HUES64 (cell line): ENCODE results near the gene KLHDC7A.

ENCODE experiments used
- H3K27ac ChIP-seq: 2 replicates; pipeline ENCODE4 v1.7.0; 2013; ENCODE audit warnings: low read depth, low read length, inconsistent platforms
- H3K27me3 ChIP-seq: 2 replicates; pipeline ENCODE4 v1.6.1; 2013; ENCODE audit warnings: mild to moderate bottlenecking, low read length; ENCODE audit not compliant: insufficient read depth
- H3K36me3 ChIP-seq: 2 replicates; pipeline ENCODE4 v1.6.1; 2013; ENCODE audit warnings: mild to moderate bottlenecking, low read length; ENCODE audit not compliant: insufficient read depth
- H3K4me1 ChIP-seq: 2 replicates; pipeline ENCODE4 v1.6.1; 2013; ENCODE audit warnings: mild to moderate bottlenecking, low read length, moderate library complexity; ENCODE audit not compliant: insufficient read depth
- H3K4me3 ChIP-seq: 2 replicates; pipeline ENCODE4 v1.5.1; 2013; ENCODE audit warnings: mild to moderate bottlenecking, low read length, moderate library complexity
- H3K9ac ChIP-seq: 2 replicates; pipeline ENCODE4 v1.6.1; 2013; ENCODE audit warnings: mild to moderate bottlenecking, low read depth, low read length
- H3K9me3 ChIP-seq: 2 replicates; pipeline ENCODE4 v1.6.1; 2013; ENCODE audit warnings: low read depth, low read length; ENCODE audit not compliant: insufficient read depth
- WGBS: fragments of 150-250, 120-280 bp; methylation state at CpG from one replicate; pipeline ENCODE4 v1.1.7; 2013; ENCODE audit warnings: missing lambda C conversion rate; 5-methylcytosine and 5-hydroxymethylcytosine counted together

KLHDC7A gene

DNA sequence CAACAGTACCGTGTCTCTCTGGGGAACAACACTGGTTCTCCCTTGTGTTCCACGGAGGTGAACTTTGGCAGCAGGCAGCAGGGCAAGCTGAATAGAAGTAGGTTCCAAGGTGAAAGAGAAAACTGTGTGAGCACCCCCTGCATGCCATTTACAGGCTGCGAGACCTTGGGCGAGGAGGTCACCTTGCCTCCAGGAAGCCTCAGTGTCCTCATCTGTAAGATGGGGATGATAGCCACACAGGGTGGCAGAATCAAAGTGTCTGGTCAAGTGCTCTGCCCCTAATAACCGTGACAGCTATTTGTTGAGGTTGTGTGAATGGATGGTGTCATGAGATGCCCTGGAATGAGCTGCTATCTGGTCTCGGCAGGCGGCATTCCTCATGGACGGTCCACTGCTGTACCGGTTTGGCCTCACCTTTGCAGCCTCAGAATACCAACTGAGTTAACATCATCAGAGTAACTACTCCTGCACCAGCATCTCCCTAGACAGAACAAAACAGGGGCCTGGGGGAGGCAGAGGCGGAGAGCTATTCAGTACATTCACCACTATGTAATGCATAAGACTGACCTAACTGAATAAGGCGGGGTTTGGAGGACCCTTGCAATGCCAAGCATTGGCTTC lies 7.4 kb upstream of the KLHDC7A start:
- Histone ChIP-seq H3K9ac (no peak overlapping the region), H3K27me3 (no peaks in the 10 kb centered on the region), H3K4me1 (peaks cover 12% of the 10 kb centered on the region), H3K27ac (no peak overlapping the region), H3K9me3 (no peaks in the 10 kb centered on the region), H3K4me3 (no peak overlapping the region), H3K36me3 (no peaks in the 10 kb centered on the region)
- WGBS: 86% methylated on average over 11 of the region's 11 CpGs

DNA sequence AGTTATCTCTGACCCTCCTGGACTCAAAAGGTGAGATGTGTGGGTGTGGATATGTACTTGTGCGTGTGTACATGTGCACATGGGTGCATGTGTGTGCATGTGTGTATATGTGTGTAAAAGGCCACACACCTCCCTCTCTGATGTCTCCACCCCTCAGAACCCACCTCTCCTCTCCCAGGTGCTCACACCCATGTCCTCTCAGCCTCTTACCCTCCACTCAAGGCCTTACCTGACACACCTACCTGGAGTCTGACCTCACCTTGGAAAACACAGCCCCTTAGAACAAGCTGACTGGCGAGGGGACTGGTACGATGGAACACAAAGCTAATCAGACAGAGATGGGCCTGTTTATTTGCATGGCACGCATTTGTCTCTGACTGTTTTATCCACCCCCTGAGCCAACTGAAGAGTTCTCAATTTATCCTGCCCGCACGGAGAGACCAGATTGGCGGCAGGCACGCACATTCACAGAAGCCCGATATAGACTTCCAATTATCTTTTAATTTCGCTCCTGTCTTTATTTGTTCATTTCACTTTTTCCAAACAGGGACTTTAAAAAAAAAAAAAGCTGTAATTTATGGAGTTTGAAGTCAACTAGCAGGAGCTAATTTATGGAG lies 6.1 kb upstream of the KLHDC7A start:
- Histone ChIP-seq H3K9ac (no peak overlapping the region), H3K36me3 (no peaks in the 10 kb centered on the region), H3K4me1 (peaks cover 15% of the 10 kb centered on the region), H3K4me3 (no peak overlapping the region), H3K27me3 (no peaks in the 10 kb centered on the region), H3K9me3 (no peaks in the 10 kb centered on the region), H3K27ac (no peak overlapping the region)
- WGBS: 92% methylated on average over 10 of the region's 10 CpGs

DNA sequence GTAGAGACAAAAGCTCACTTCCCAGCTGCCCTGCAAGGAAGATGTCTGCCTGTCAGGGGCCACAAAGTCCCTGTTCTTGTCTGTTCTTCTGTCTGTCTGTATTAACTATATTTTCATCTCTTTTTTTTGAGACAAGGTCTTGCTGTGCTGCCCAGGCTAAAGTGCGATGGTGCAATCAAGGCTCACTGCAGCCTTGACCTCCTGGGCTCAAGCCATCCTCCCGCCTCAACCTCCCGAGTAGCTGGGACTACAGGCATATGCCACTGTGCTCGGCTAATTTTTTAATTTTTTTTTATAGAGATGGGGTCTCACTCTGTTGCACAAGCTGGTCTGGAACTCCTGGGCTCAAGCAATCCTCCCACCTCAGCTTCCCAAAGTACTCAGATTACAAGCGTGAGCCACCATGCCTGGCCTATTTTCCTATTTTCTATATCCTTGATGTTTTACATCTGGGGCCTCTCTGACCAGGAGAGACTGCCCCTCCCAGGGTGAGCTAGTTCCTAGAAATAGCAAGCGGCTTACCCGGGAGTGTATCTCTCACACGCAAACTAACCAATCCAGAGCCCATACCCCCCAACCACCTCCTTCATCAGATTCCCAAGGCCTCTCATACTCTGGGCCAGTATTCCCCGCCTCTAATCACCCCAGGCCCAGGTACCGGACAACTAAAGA lies 5.4 kb upstream of the KLHDC7A start:
- H3K27me3 ChIP-seq: no peaks in the 10 kb centered on the region
- peaks cover 23% of the 10 kb centered on the region for H3K4me1 ChIP-seq
- H3K27ac ChIP-seq: no peak overlapping the region
- WGBS: 78% methylated on average over 10 of the region's 10 CpGs
- H3K9ac ChIP-seq: no peak overlapping the region
- no peaks in the 10 kb centered on the region for H3K36me3 ChIP-seq
- no peak overlapping the region for H3K4me3 ChIP-seq
- no peaks in the 10 kb centered on the region for H3K9me3 ChIP-seq

DNA sequence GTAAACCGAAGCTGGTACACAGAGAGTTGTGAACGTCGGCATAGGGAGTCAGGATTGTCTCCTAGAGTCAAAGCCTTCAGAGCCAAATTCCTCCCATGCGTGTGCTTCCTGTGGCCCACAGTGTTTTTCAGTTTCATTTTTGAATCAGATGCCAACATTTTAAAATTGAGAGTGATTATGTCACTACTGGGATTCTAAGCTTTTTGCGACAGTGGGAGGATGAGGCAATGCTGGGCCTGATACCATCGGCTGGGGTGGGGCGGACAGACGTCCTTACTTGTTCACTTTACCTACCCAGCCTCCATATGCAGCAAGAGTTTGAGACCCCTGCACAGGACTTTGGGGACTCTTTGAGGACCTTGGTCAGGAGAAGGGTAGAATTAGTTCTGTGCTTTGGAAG lies 1.3 kb upstream of the KLHDC7A start:
- no peak overlapping the region; the same call in 1 of the 2 replicates for H3K27ac ChIP-seq
- 93% methylated on average over 8 of the region's 8 CpGs for WGBS

DNA sequence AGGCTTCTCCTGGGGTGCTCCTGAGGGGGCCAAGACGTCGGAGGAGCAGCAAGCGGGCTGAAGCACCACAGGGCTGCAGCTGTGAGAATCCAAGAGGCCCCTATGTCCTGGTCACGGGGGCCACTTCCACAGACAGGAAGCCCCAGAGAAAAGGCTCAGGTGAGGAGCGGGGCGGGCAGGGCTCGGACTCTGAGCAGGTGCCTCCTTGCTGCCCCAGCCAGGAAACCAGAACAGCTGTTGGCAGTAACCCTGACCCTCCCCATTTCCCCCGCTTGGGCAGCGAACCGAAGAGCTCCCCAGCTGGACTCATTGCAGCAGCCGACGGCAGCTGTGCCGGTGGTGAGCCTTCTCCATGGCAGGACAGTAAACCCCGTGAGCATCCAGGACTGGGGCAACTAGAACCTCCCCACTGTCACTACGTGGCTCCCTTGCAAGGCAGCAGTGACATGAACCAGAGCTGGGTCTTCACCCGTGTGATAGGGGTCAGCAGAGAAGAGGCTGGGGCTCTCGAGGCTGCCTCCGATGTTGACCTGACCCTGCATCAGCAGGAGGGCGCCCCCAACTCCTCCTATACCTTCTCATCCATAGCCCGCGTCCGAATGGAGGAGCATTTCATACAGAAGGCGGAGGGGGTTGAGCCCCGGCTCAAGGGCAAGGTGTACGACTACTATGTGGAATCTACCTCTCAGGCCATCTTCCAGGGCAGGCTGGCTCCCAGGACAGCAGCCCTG lies 625 bp downstream of the KLHDC7A start:
- WGBS: 69% methylated on average over 25 of the region's 25 CpGs
- H3K36me3 ChIP-seq: peaks cover 19% of the 10 kb centered on the region
- no peaks in the 10 kb centered on the region for H3K9me3 ChIP-seq
- H3K9ac ChIP-seq: peak overlapping the region; percentile 52
- peak overlapping the region; percentile 26; the same call in 1 of the 2 replicates for H3K4me3 ChIP-seq
- peak overlapping the region; percentile 87 for H3K27ac ChIP-seq
- no peaks in the 10 kb centered on the region for H3K27me3 ChIP-seq
- H3K4me1 ChIP-seq: peaks cover 28% of the 10 kb centered on the region

More for the DNA sequence above, 1.3 kb upstream of the KLHDC7A start:
- no peak overlapping the region for H3K4me3 ChIP-seq
- H3K27me3 ChIP-seq: no peaks in the 10 kb centered on the region
- H3K36me3 ChIP-seq: peaks cover 14% of the 10 kb centered on the region
- no peak overlapping the region for H3K9ac ChIP-seq
- H3K4me1 ChIP-seq: peaks cover 35% of the 10 kb centered on the region
- H3K9me3 ChIP-seq: no peaks in the 10 kb centered on the region

DNA sequence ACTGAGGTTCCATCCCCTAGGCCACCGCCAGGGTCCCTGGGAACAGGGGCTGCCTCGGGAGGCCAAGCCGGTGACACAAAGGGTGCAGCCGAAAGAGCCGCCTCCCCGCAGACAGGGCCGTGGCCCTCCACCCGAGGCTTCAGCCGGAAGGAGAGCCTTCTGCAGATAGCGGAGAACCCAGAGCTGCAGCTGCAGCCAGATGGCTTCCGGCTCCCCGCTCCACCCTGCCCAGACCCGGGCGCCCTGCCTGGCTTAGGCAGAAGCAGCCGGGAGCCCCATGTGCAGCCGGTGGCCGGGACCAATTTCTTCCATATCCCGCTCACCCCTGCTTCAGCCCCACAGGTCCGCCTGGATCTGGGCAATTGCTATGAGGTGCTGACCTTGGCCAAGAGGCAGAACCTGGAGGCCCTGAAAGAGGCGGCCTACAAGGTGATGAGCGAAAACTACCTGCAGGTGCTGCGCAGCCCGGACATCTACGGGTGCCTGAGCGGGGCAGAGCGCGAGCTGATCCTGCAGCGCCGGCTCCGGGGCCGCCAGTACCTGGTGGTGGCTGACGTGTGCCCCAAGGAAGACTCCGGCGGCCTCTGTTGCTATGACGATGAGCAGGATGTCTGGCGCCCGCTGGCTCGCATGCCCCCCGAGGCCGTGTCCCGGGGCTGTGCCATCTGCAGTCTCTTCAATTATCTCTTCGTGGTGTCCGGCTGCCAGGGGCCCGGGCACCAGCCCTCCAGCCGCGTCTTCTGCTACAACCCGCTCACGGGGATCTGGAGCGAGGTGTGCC lies 1.4 kb downstream of the KLHDC7A start:
- H3K4me1 ChIP-seq: peaks cover 32% of the 10 kb centered on the region

DNA sequence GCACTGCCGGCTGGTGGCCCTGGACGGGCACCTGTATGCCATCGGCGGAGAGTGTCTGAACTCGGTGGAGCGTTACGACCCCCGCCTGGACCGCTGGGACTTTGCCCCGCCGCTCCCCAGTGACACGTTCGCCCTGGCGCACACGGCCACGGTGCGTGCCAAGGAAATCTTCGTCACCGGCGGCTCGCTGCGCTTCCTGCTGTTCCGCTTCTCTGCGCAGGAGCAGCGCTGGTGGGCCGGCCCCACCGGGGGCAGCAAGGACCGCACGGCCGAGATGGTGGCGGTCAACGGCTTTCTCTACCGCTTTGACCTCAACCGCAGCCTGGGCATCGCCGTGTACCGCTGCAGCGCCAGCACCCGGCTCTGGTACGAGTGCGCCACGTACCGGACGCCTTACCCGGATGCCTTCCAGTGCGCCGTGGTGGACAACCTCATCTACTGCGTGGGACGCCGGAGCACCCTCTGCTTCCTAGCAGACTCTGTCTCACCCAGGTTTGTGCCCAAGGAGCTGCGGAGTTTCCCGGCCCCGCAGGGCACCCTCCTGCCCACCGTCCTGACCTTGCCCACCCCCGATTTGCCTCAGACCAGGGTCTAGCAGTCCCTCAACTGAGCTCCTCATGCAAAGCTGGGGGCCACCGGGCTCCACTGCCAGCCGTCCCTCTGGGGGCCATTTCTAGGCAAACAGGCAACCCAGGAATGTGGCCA lies 2.1 kb downstream of the KLHDC7A start:
- WGBS: 95% methylated on average over 57 of the region's 57 CpGs
- Histone ChIP-seq H3K9me3 (no peaks in the 10 kb centered on the region), H3K36me3 (peaks cover 19% of the 10 kb centered on the region), H3K27ac (no peak overlapping the region), H3K27me3 (no peaks in the 10 kb centered on the region), H3K9ac (no peak overlapping the region), H3K4me3 (no peak overlapping the region), H3K4me1 (peaks cover 34% of the 10 kb centered on the region)

More for the DNA sequence above, 1.4 kb downstream of the KLHDC7A start:
- no peak overlapping the region for H3K27ac ChIP-seq
- no peaks in the 10 kb centered on the region for H3K9me3 ChIP-seq
- WGBS: 93% methylated on average over 49 of the region's 49 CpGs
- no peak overlapping the region for H3K9ac ChIP-seq
- H3K27me3 ChIP-seq: no peaks in the 10 kb centered on the region
- H3K4me3 ChIP-seq: no peak overlapping the region
- peaks cover 19% of the 10 kb centered on the region for H3K36me3 ChIP-seq

DNA sequence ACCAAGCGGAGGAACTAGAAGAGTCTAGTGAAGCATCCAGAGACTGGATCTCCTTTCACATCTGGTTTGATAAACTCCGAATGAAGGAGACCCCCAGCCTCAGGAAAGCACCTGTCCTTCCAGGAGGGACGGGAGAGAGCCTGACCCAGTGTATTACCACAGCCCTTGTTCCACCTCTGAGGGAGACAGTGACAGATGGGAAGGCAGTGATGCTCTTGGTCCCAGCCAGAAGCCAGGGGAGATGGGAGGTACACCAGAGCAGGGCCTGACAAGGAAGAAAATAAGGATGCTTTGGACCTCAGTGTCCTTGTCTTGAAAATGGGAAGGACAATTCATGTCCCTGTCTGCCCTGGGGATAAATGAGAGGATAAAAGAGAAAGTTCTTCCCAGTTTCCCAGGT lies 3.5 kb downstream of the KLHDC7A start:
- Histone ChIP-seq H3K27me3 (no peaks in the 10 kb centered on the region), H3K4me1 (peaks cover 41% of the 10 kb centered on the region), H3K27ac (no peak overlapping the region), H3K36me3 (peaks cover 19% of the 10 kb centered on the region), H3K9ac (no peak overlapping the region), H3K4me3 (no peak overlapping the region), H3K9me3 (no peaks in the 10 kb centered on the region)
- 96% methylated on average over 3 of the region's 3 CpGs for WGBS

DNA sequence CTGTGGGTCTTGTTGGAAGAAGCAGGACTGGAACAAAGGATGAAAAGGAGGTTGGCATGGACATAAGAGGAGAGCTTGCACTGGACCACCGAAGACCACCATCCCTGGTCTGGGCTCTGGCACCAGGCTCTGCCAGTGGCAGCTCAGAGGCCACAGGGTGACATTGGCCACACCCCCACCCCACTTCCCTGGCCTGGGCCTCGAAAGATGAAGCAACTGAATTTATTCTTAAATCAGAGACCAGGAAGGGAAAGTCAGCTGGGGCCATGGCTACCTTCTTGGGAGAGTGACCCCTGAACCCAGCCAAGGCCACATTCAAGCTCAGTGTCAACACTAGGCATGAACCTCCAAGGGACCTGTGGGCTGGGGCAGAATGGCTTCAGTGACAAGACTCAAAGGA lies 4.0 kb downstream of the KLHDC7A start:
- H3K27me3 ChIP-seq: no peaks in the 10 kb centered on the region
- no peak overlapping the region for H3K4me3 ChIP-seq
- H3K36me3 ChIP-seq: peaks cover 19% of the 10 kb centered on the region
- H3K9ac ChIP-seq: no peak overlapping the region
- WGBS: 92% methylated on average over 2 of the region's 2 CpGs
- peaks cover 37% of the 10 kb centered on the region for H3K4me1 ChIP-seq
- no peaks in the 10 kb centered on the region for H3K9me3 ChIP-seq
- no peak overlapping the region for H3K27ac ChIP-seq

DNA sequence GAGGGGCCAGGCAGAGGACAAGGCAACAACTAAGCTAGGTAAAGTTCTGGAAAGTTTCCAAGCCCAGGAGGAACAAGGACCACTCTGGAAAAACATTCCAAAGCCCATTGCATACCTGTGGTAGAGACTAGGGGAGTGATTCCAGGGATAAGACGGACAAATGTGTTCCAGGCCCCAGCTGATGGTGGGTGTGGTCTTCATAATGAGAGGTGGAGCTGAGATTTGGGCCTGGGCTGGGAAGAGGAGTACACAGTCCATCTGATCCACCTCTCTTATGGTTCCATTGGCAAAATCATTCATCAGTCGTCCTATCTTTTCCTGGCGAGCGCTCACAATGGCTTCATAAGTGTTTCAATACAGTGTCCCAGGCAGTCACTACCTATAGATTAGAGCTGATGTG lies 4.5 kb downstream of the KLHDC7A start:
- Histone ChIP-seq H3K9ac (no peak overlapping the region), H3K4me3 (no peak overlapping the region), H3K9me3 (no peaks in the 10 kb centered on the region), H3K27me3 (no peaks in the 10 kb centered on the region), H3K4me1 (peaks cover 32% of the 10 kb centered on the region), H3K27ac (no peak overlapping the region), H3K36me3 (peaks cover 19% of the 10 kb centered on the region)
- WGBS: 93% methylated on average over 4 of the region's 4 CpGs
